SK-N-SH treated with all-trans-retinoic acid at 6 μM for 48 hours (cell line): ENCODE data around the gene IL20RB.

Source experiments
- ATAC-seq: fragments of 200-7000 bp; cut with Tn5 transposase; 3 replicates; pipeline ENCODE4 v1.9.1; 2020; ENCODE audit warnings: mild to moderate bottlenecking, moderate library complexity
- ARNTL ChIP-seq: fragments of 450-650 bp; formaldehyde crosslinking; IDR thresholded peaks from 2 replicates; pipeline ENCODE4 v1.5.0; 2020; ENCODE audit warnings: low read depth, mild to moderate bottlenecking, moderate library complexity, borderline replicate concordance
- BACH2 ChIP-seq: fragments of 250-450 bp; sonication (Bioruptor Pico); IDR thresholded peaks from 2 replicates; pipeline ENCODE4 v1.9.0; 2021; ENCODE audit warnings: mild to moderate bottlenecking, borderline replicate concordance
- CSDC2 ChIP-seq: fragments of 250-450 bp; sonication (Bioruptor Pico); IDR thresholded peaks from 2 replicates; pipeline ENCODE4 v1.5.0; 2020; ENCODE audit warnings: mild to moderate bottlenecking, moderate library complexity
- CSRNP3 ChIP-seq: fragments of 250-450 bp; sonication (Bioruptor Pico); IDR thresholded peaks from 2 replicates; pipeline ENCODE4 v1.5.1; 2021; ENCODE audit warnings: mild to moderate bottlenecking, moderate library complexity
- ESRRG ChIP-seq: fragments of 250-450 bp; sonication (Bioruptor Pico); IDR thresholded peaks from 2 replicates; pipeline ENCODE4 v1.6.1; 2021; ENCODE audit warnings: mild to moderate bottlenecking
- GLIS3 ChIP-seq: fragments of 250-450 bp; sonication (Bioruptor Pico); IDR thresholded peaks from 2 replicates; pipeline ENCODE4 v1.5.0; 2020; ENCODE audit warnings: mild to moderate bottlenecking, moderate library complexity
- ISL1 ChIP-seq: fragments of 250-450 bp; sonication (Bioruptor Pico); IDR thresholded peaks from 2 replicates; pipeline ENCODE4 v2.1.2; 2022; ENCODE audit warnings: mild to moderate bottlenecking, moderate library complexity
- OSR1 ChIP-seq: fragments of 250-450 bp; sonication (Bioruptor Pico); IDR thresholded peaks from 2 replicates; pipeline ENCODE4 v1.8.0; 2022; ENCODE audit warnings: moderate library complexity, mild to moderate bottlenecking, inconsistent platforms
- PATZ1 ChIP-seq: fragments of 250-450 bp; sonication (Bioruptor Pico); IDR thresholded peaks from 2 replicates; pipeline ENCODE4 v1.8.0; 2020; ENCODE audit warnings: mild to moderate bottlenecking, moderate library complexity, borderline replicate concordance
- POU6F1 ChIP-seq: fragments of 250-450 bp; sonication (Bioruptor Pico); IDR thresholded peaks from 2 replicates; pipeline ENCODE4 v1.8.0; 2021; ENCODE audit warnings: low read depth, mild to moderate bottlenecking, moderate library complexity, borderline replicate concordance
- PPARA ChIP-seq: fragments of 250-450 bp; sonication (Bioruptor Pico); IDR thresholded peaks from 2 replicates; pipeline ENCODE4 v1.5.0; 2020; ENCODE audit warnings: mild to moderate bottlenecking, borderline replicate concordance
- RARB ChIP-seq: fragments of 250-450 bp; sonication (Bioruptor Pico); IDR thresholded peaks from 2 replicates; pipeline ENCODE4 v1.8.0; 2021; ENCODE audit warnings: mild to moderate bottlenecking, moderate library complexity
- SNAI2 ChIP-seq: fragments of 250-450 bp; sonication (Bioruptor Pico); IDR thresholded peaks from 2 replicates; pipeline ENCODE4 v1.5.0; 2020; ENCODE audit warnings: mild to moderate bottlenecking, moderate library complexity
- TCF4 ChIP-seq: fragments of 250-450 bp; sonication (Bioruptor Pico); IDR thresholded peaks from 2 replicates; pipeline ENCODE4 v1.8.0; 2021; ENCODE audit warnings: mild to moderate bottlenecking, moderate library complexity, borderline replicate concordance
- TOX ChIP-seq: fragments of 250-450 bp; sonication (Bioruptor Pico); IDR thresholded peaks from 2 replicates; pipeline ENCODE4 v1.8.0; 2021; ENCODE audit warnings: mild to moderate bottlenecking, moderate library complexity, borderline replicate concordance
- TSHZ2 ChIP-seq: fragments of 250-450 bp; sonication (Bioruptor Pico); IDR thresholded peaks from 2 replicates; pipeline ENCODE4 v1.5.0; 2020; ENCODE audit warnings: mild to moderate bottlenecking, moderate library complexity
- ZC3H10 ChIP-seq: fragments of 250-450 bp; sonication (Bioruptor Pico); IDR thresholded peaks from 2 replicates; pipeline ENCODE4 v1.5.1; 2021; ENCODE audit warnings: mild to moderate bottlenecking, moderate library complexity
- ZFP30 ChIP-seq: fragments of 450-650 bp; formaldehyde crosslinking; IDR thresholded peaks from 2 replicates; pipeline ENCODE4 v1.5.0; 2022; ENCODE audit warnings: mild to moderate bottlenecking, moderate library complexity
- ZNF565 ChIP-seq: fragments of 450-650 bp; formaldehyde crosslinking; conservative IDR thresholded peaks from 2 replicates; pipeline ENCODE4 v1.5.0; 2020; ENCODE audit warnings: low read depth, mild to moderate bottlenecking, moderate library complexity
- ZNF70 ChIP-seq: fragments of 450-650 bp; formaldehyde crosslinking; IDR thresholded peaks from 2 replicates; pipeline ENCODE4 v1.5.0; 2020; ENCODE audit warnings: mild to moderate bottlenecking, moderate library complexity
- ZNF8 ChIP-seq: fragments of 450-650 bp; formaldehyde crosslinking; IDR thresholded peaks from 2 replicates; pipeline ENCODE4 v1.5.0; 2020; ENCODE audit warnings: mild to moderate bottlenecking, moderate library complexity

IL20RB gene

GRCh38 chr3:136914739-136915138, 43.0 kb upstream of the IL20RB start (continued):
- TF ChIP-seq POU6F1 (CRISPR knock-in tag) (no peak), CSDC2 (CRISPR knock-in tag) (no peak), SNAI2 (no peak), BACH2 (CRISPR knock-in tag) (no peak), ESRRG (CRISPR knock-in tag) (no peak), ISL1 (CRISPR knock-in tag) (no peak), PATZ1 (CRISPR knock-in tag) (no peak), PPARA (CRISPR knock-in tag) (no peak)

GRCh38 chr3:136916223-136916622, 41.6 kb upstream of the IL20RB start:
- TF ChIP-seq POU6F1 (CRISPR knock-in tag): no peak
- TF ChIP-seq CSRNP3 (CRISPR knock-in tag): no peak
- ATAC-seq: no peak

GRCh38 chr3:136919799-136920580, 37.8 kb upstream of the IL20RB start:
- ATAC-seq: no peak
- TF ChIP-seq ISL1 (CRISPR knock-in tag) (no peak), TCF4 (CRISPR knock-in tag) (no peak), GLIS3 (no peak), TOX (no peak), ESRRG (CRISPR knock-in tag) (no peak), TSHZ2 (CRISPR knock-in tag) (no peak), SNAI2 (no peak), CSDC2 (CRISPR knock-in tag) (no peak), ZC3H10 (CRISPR knock-in tag) (no peak)

GRCh38 chr3:136920904-136921611, 36.7 kb upstream of the IL20RB start:
- no peak for ATAC-seq
- TF ChIP-seq ZNF565 (CRISPR knock-in tag) (no peak), ZNF8 (CRISPR knock-in tag) (no peak), OSR1 (CRISPR knock-in tag) (no peak), SNAI2 (no peak), ZFP30 (CRISPR knock-in tag) (no peak), BACH2 (CRISPR knock-in tag) (no peak), ARNTL (no peak), ZNF70 (CRISPR knock-in tag) (no peak), PATZ1 (CRISPR knock-in tag) (no peak), RARB (CRISPR knock-in tag) (no peak), TOX (no peak), GLIS3 (no peak), CSDC2 (CRISPR knock-in tag) (no peak), TCF4 (CRISPR knock-in tag) (no peak), POU6F1 (CRISPR knock-in tag) (no peak)
